ENCODE results near the gene HES3. TPM values are rescaled to one million over a fixed set of nuclear protein-coding genes. Genes with fewer than 3 reads are reported as not detected.

HES3 gene
- polyA plus RNA-seq, 1 experiment = not detected

DNA sequence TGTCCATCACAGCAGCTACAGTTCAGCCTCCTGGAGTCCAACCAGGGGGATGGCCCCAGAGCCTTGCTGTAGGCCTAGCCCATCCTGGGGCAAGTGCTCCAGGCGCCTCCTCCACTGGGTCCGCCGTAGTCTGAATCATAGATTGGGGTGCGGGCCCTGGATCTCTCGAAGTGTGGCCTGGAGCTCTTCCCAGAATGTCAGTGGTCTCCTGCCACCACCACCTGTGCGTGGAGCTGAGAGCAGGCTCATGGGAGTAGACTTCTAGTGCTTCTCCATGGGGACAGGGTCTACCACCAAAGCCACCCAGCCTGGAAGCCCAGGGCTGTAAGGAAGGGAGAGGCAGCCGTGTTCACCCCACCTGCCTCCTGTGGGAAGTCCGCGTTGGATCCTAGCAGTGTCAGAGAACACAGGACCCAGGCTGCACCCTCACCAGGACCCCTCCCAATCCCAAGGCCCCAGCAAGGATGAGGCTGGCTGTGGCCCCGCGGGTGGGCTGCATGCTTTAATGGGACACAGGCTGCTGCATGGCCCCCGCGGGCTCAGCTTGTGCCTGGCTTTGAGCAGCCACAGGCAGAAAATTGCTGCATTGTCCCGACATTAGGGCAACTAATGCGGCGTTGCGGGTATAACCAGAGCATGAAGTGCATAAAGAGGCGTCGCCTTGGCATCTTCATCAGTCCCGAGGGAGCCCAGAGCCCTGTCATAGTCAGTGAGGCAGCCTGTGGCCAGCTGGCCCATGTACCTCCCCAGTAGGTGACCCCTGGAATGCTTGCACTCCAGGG lies 735 bp upstream of the HES3 start:
- no peak for DNase-seq (ENCODE audit: low read depth)
- H3K27me3 ChIP-seq (ENCODE audit: control insufficient read depth, insufficient read depth, low read length) = peaks cover 29% of the 10 kb centered on the region
- POLR2A ChIA-PET = no interaction called here

DNA sequence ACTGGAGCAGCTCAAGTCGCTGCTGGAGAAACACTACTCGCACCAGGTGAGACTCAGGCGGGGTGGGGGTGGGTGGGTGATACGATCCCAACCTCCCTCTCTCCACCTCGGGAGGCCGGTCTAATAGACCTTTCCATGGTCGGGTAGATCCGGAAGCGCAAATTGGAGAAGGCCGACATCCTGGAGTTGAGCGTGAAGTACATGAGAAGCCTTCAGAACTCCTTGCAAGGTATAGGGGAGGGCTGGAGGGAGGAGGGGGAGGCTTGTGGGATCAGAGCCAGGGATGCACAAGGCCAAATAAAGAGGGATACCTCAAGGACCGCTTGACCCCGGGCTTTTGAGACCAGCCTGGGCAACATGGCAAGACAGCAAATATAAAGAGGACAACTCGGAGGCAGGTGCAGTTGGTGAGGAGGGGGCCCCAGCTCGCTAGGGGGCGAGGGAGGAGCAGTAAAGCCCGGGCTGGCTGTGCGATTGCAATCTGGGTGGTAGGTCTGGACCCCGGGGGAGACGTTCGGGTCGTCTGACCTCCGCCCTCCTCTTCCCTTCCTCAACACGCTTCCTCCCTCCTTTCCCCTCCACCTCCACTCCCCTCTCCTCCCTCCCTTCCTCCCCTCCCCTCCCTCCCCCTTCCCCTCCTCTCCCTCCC lies 546 bp downstream of the HES3 start:
- TF ChIP-seq, protein P1, sequence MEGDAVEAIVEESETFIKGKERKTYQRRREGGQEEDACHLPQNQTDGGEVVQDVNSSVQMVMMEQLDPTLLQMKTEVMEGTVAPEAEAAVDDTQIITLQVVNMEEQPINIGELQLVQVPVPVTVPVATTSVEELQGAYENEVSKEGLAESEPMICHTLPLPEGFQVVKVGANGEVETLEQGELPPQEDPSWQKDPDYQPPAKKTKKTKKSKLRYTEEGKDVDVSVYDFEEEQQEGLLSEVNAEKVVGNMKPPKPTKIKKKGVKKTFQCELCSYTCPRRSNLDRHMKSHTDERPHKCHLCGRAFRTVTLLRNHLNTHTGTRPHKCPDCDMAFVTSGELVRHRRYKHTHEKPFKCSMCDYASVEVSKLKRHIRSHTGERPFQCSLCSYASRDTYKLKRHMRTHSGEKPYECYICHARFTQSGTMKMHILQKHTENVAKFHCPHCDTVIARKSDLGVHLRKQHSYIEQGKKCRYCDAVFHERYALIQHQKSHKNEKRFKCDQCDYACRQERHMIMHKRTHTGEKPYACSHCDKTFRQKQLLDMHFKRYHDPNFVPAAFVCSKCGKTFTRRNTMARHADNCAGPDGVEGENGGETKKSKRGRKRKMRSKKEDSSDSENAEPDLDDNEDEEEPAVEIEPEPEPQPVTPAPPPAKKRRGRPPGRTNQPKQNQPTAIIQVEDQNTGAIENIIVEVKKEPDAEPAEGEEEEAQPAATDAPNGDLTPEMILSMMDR (IDR thresholded peaks at IDR 0.05; ENCODE audit: insufficient read depth, low read depth, low read length) = no peak
- POLR2A ChIA-PET = interaction anchor here (0.6 kb wide), 1 partner anchor 186 kb away, joined by 5 read pairs; no protein-coding TSS in a partner anchor

More for the DNA sequence above, 735 bp upstream of the HES3 start:
- Histone ChIP-seq H3K4me3 (ENCODE audit: low read depth, low read length) (no peak overlapping the region), H3K36me3 (ENCODE audit: control insufficient read depth, insufficient read depth, low read length) (no peaks in the 10 kb centered on the region)
- CTCF ChIA-PET = interaction anchor here (1.0 to 2.4 kb wide), 6 partner anchors 37 to 209 kb away, joined by 3 to 11 read pairs (median 8); partner anchors contain the start of gene RNF207
- TF ChIP-seq, protein P1 (IDR thresholded peaks at IDR 0.05; ENCODE audit: insufficient read depth, low read depth, low read length) = no peak

DNA sequence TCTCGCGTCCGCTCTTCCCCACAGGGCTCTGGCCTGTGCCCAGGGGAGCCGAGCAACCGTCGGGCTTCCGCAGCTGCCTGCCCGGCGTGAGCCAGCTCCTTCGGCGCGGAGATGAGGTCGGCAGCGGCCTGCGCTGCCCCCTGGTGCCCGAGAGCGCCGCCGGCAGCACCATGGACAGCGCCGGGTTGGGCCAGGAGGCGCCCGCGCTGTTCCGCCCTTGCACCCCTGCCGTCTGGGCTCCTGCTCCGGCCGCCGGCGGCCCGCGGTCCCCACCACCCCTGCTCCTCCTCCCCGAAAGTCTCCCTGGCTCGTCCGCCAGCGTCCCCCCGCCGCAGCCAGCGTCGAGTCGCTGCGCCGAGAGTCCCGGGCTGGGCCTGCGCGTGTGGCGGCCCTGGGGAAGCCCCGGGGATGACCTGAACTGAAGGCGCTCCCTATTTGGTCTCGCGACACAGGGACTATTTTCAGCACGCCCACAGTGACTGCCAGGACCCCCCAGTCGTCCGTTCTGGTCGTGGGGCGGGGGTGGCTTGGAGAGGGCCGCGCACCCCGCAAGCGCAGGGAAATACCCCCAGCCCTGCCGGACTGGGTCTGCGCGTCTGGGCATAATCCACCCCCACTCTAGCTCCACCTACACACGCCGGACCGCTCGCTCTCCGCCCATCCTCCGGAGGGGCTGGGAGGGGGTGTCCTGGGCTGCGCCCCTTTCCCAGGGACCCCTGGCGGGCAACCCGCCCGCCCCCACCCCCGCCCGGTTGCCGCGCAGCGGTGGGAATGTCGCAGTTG lies 1.3 kb downstream of the HES3 start:
- ChIA-PET CTCF (interaction anchor here (0.5 to 9.1 kb wide), 45 partner anchors 9 to 735 kb away, joined by 3 to 264 read pairs (median 5); partner anchors contain the start of genes ICMT, RNF207 and RPL22), POLR2A (no interaction called here)
- no peak for DNase-seq (ENCODE audit: low read depth)
- Histone ChIP-seq H3K36me3 (ENCODE audit: control insufficient read depth, insufficient read depth, low read length) (no peaks in the 10 kb centered on the region), H3K4me3 (ENCODE audit: low read depth, low read length) (peak overlapping the region; percentile 32), H3K27me3 (ENCODE audit: control insufficient read depth, insufficient read depth, low read length) (peaks cover 27% of the 10 kb centered on the region)
- TF ChIP-seq, protein P1 (IDR thresholded peaks at IDR 0.05; ENCODE audit: insufficient read depth, low read depth, low read length) = peak; percentile 79

More for the DNA sequence above, 546 bp downstream of the HES3 start:
- CTCF ChIA-PET = interaction anchor here (0.6 to 9.1 kb wide), 24 partner anchors 8 to 734 kb away, joined by 3 to 264 read pairs (median 4); partner anchors contain the start of genes ICMT and RNF207
- H3K36me3 ChIP-seq (ENCODE audit: control insufficient read depth, insufficient read depth, low read length) = no peaks in the 10 kb centered on the region
- peaks cover 27% of the 10 kb centered on the region for H3K27me3 ChIP-seq (ENCODE audit: control insufficient read depth, insufficient read depth, low read length)
- no peak for DNase-seq (ENCODE audit: low read depth)
- no peak overlapping the region for H3K4me3 ChIP-seq (ENCODE audit: low read depth, low read length)

DNA sequence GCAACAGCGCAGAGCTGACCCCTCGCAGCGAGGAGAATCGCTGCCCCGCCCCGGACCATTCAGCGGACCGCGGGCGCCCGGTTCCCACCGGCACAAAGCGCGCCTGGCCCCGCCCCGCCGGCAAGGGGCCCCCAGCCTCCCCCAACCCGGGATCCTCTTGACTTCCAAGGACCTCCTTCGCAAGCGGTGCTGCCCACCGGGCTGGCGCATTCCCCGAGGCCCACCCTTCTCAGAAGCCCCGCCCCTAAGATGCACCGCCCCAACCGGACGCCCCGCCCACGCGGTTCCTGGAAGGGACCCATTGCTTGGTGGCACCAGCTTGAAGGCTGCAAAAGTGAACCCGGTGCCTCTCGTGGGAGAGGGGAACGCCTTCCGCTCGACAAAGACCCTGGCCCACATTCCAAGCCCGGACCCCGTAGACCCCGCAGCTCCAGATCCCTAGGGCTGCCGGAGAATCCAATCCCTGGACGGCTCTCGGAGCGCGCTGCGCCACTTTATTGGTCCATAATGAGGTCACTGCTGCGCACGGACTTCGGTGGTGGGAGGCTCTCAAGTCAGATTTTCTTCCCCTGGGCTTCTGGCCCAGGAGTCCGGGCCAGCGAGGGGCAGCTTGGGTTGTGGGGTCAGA lies 2.0 kb downstream of the HES3 start:
- TF ChIP-seq, protein P1 (IDR thresholded peaks at IDR 0.05; ENCODE audit: insufficient read depth, low read depth, low read length) = no peak
- no peaks in the 10 kb centered on the region for H3K36me3 ChIP-seq (ENCODE audit: control insufficient read depth, insufficient read depth, low read length)
- CTCF ChIA-PET = interaction anchor here (0.5 to 9.1 kb wide), 52 partner anchors 10 to 736 kb away, joined by 3 to 264 read pairs (median 6); partner anchors contain the start of genes ICMT and RPL22
- H3K27me3 ChIP-seq (ENCODE audit: control insufficient read depth, insufficient read depth, low read length) = peaks cover 25% of the 10 kb centered on the region
- H3K4me3 ChIP-seq (ENCODE audit: low read depth, low read length) = peak overlapping the region; percentile 32
- POLR2A ChIA-PET = no interaction called here
- DNase-seq (ENCODE audit: low read depth) = no peak
